DOHH2 (cell line): ENCODE results near the gene SLC26A2.

Experiments used
- H3F3A ChIP-seq: fragments of 200-600 bp; sonication (generic), shearing (Covaris generic); 2 replicates; pipeline ENCODE4 v1.6.0; 2016; ENCODE audit warnings: antibody characterized with exemption, mild to moderate bottlenecking; ENCODE audit not compliant: control insufficient read depth, insufficient read depth
- H3K27ac ChIP-seq: fragments of 200-600 bp; sonication (generic); 2 replicates; pipeline ENCODE4 v1.5.1; 2014; ENCODE audit warnings: low read depth, mild to moderate bottlenecking, low read length, moderate library complexity
- H3K27me3 ChIP-seq: fragments of 200-600 bp; sonication (generic); 2 replicates; pipeline ENCODE4 v1.6.1; 2014; ENCODE audit warnings: mild to moderate bottlenecking, low read length, mixed read lengths; ENCODE audit not compliant: control insufficient read depth
- H3K36me3 ChIP-seq: fragments of 200-600 bp; sonication (generic); 2 replicates; pipeline ENCODE4 v1.6.1; 2014; ENCODE audit warnings: mild to moderate bottlenecking, low read length, moderate library complexity, mixed read lengths; ENCODE audit not compliant: control insufficient read depth
- H3K4me1 ChIP-seq: fragments of 200-600 bp; sonication (generic); 2 replicates; pipeline ENCODE4 v1.6.1; 2014; ENCODE audit warnings: mild to moderate bottlenecking, low read length, mixed read lengths; ENCODE audit not compliant: control insufficient read depth
- H3K4me2 ChIP-seq: fragments of 200-600 bp; sonication (generic); 2 replicates; pipeline ENCODE4 v1.6.0; 2014; ENCODE audit warnings: mild to moderate bottlenecking, low read length, moderate library complexity
- H3K4me3 ChIP-seq: fragments of 200-600 bp; sonication (generic); 2 replicates; pipeline ENCODE4 v1.5.1; 2014; ENCODE audit warnings: mild to moderate bottlenecking, low read length, mixed read lengths
- H3K79me2 ChIP-seq: fragments of 200-600 bp; sonication (generic); 2 replicates; pipeline ENCODE4 v1.6.1; 2014; ENCODE audit warnings: mild to moderate bottlenecking, low read length, mixed read lengths; ENCODE audit not compliant: control insufficient read depth
- H3K9me2 ChIP-seq: fragments of 200-600 bp; sonication (generic); replicated peaks from 2 replicates; pipeline ENCODE4 v1.6.1; 2014; ENCODE audit warnings: mild to moderate bottlenecking, low read length, mixed read lengths; ENCODE audit not compliant: control insufficient read depth
- H3K9me3 ChIP-seq: fragments of 200-600 bp; sonication (generic); 2 replicates; pipeline ENCODE4 v1.6.1; 2014; ENCODE audit warnings: antibody characterized with exemption, low read length, mixed read lengths; ENCODE audit not compliant: control insufficient read depth, insufficient read depth
- H4K20me1 ChIP-seq: fragments of 200-600 bp; sonication (generic); 2 replicates; pipeline ENCODE4 v1.6.0; 2014; ENCODE audit warnings: low read depth, mild to moderate bottlenecking, antibody characterized with exemption, low read length, moderate library complexity; ENCODE audit not compliant: control insufficient read depth, insufficient read depth
- EZH2phosphoT487 ChIP-seq: fragments of 200-600 bp; sonication (generic); IDR thresholded peaks from 2 replicates; pipeline ENCODE4 v1.6.1; 2017; ENCODE audit warnings: borderline replicate concordance, mild to moderate bottlenecking, antibody characterized with exemption, low read length, moderate library complexity, mixed read lengths
- TF ChIP-seq, protein P1 (sequence below): fragments of 200-600 bp; sonication (generic); IDR thresholded peaks from one replicate; pipeline ENCODE4 v1.5.1; 2014; ENCODE audit warnings: antibody characterized with exemption, mild to moderate bottlenecking, low read depth, low read length; ENCODE audit not compliant: poor library complexity, severe bottlenecking

The SLC26A2 gene

DNA sequence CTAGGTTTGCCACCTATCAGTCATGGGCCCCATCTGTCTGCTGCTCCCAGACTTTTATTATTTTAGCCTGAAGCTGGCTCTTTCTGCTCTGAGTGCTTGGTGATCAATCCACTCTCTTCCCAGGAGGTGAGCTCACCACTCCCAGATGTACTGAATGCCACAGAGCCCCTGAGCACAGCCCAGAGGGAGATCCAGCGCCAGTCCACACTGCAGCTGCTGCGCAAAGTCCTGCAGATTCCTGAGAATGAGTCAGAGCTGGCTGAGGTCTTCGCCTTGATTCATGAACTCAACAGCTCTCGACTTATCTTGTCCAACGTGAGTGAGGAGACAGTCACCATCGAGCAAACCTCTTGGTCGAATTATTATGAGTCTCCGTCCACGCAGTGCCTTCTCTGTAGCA is 76.0 kb downstream of the SLC26A2 start:
- Histone ChIP-seq H3F3A (no peaks in the 10 kb centered on the region), H3K27ac (no peak overlapping the region), H3K4me1 (peaks cover 9% of the 10 kb centered on the region), H3K36me3 (peaks cover 96% of the 10 kb centered on the region), H3K9me3 (no peaks in the 10 kb centered on the region), H3K9me2 (no peaks in the 10 kb centered on the region), H3K4me3 (no peak overlapping the region), H3K27me3 (no peaks in the 10 kb centered on the region), H4K20me1 (no peaks in the 10 kb centered on the region), H3K79me2 (no peaks in the 10 kb centered on the region; the same call in 1 of the 2 replicates), H3K4me2 (no peak overlapping the region)
- no peak for TF ChIP-seq EZH2phosphoT487
- TF ChIP-seq, protein P1, sequence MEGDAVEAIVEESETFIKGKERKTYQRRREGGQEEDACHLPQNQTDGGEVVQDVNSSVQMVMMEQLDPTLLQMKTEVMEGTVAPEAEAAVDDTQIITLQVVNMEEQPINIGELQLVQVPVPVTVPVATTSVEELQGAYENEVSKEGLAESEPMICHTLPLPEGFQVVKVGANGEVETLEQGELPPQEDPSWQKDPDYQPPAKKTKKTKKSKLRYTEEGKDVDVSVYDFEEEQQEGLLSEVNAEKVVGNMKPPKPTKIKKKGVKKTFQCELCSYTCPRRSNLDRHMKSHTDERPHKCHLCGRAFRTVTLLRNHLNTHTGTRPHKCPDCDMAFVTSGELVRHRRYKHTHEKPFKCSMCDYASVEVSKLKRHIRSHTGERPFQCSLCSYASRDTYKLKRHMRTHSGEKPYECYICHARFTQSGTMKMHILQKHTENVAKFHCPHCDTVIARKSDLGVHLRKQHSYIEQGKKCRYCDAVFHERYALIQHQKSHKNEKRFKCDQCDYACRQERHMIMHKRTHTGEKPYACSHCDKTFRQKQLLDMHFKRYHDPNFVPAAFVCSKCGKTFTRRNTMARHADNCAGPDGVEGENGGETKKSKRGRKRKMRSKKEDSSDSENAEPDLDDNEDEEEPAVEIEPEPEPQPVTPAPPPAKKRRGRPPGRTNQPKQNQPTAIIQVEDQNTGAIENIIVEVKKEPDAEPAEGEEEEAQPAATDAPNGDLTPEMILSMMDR: no peak
